Activated gamma-delta T cell treated with Interleukin-2 at 50 U/mL for 16 hours (primary cell): Measurements from ENCODE around the gene DNAJC13.
"Not testable (repeated sequence)": the region's sequence is repeated elsewhere in the genome, so short reads cannot be mapped to it uniquely, and the experiment has no call there.

Experiments used
- DNase-seq: peaks from one replicate; pipeline ENCODE4 v3.0.0-alpha.2; 2020

DNAJC13 gene

GRCh38 chr3:132545471-132545870, 128.2 kb downstream of the DNAJC13 start:
- DNase-seq, result no peak

GRCh38 chr3:132549169-132549568, 131.9 kb downstream of the DNAJC13 start:
- DNase-seq, result no peak

DNA sequence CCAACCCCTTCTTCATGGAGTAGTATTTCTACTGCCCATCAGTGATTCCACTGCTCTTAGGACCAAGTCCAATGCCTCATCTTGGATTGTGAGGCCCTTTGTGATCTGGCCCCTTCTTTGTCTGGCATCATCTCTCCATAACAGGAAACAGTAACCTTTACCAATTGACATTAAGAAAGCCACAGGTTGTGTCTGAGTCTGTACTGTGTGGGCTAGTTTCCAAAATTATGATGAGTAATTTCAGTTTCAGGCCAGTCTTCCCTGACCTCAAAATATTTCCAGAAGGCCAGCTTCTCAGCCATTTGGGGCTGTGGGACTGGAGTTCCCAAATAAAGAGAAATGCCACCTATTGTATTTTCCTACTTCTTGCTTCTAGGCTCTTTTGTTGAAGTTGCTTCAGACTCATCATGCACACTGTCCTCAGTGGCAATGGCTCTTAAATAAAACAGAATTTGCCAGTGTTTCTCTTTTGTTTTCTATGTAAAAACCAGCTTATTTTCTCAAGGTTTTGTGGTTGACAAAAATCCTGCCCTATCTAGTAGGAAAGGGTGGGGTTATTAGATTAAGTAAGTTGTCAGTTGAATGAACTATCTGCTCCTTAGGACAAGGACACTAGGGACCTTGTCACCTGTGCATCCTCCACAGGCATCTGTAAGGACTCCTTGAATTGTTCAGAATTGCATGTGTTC, 132.7 kb downstream of the DNAJC13 start:
- no peak for DNase-seq

GRCh38 chr3:132550579-132551305, 133.4 kb downstream of the DNAJC13 start:
- no peak for DNase-seq

GRCh38 chr3:132553826-132554225, 136.5 kb downstream of the DNAJC13 start:
- no peak for DNase-seq

- no peak for DNase-seq
Measured at GRCh38 chr3:132554437-132554836, 137.1 kb downstream of the DNAJC13 start.

DNA sequence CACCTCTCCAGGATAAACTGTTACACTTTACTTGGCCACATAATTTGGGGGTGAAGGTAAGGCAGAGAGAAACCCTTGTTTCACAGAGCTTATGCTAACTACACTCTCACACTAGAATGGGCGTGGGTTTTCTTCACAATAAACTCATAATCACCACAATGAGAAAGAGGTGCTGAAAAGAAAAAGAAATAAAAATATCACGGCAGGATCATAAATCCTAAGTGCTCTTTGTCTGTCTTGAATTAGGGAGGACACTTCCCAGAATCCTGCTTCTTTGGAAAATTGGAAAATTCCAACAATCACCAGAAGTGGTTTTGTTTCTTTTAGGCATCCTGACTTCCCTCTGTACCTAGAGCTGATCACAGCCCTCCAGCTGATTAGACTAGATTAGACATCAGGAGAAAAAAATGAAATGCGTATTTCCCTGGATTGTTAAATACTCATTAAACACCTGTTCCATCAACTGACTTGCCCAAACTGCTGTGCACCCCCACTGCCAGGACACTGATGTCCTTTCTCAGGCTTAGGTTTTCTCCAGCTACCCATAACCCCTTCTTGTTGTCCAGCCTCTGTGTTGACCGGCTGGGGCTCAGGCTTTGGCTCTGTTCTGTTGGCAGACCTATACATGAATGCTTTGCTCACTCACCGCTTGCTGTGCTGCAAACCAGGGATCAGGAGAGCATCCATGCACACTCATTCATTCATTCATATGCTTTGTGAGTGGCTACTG, 138.2 kb downstream of the DNAJC13 start:
- no peak for DNase-seq

- not testable (repeated sequence) for DNase-seq
Measured at GRCh38 chr3:132556036-132556386, 138.7 kb downstream of the DNAJC13 start.

GRCh38 chr3:132556508-132557159, 139.3 kb downstream of the DNAJC13 start:
- no peak for DNase-seq

- DNase-seq, result no peak
Measured at GRCh38 chr3:132561003-132561402, 143.7 kb downstream of the DNAJC13 start.

- no peak for DNase-seq
Measured at GRCh38 chr3:132563420-132564069, 146.2 kb downstream of the DNAJC13 start.

- DNase-seq, result no peak
Measured at GRCh38 chr3:132564070-132564465, 146.8 kb downstream of the DNAJC13 start.

DNA sequence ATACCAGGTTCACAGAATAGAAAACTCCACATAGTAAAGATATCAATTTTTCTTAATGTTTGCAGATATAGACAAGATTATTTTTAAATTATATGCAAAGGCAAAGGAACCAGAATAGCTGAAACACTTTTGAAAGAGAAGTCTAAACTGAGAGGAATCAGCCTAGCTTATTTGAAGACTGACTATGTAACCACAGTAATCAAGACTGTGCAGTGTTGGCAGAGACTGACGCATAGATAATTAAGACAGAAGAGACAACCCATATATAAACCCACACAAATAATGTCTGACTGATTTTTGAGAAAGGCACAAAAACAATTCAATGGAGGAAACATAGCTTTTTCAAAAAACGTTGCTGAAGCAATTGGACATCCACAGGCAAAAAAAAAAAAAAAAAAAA, 151.1 kb downstream of the DNAJC13 start:
- DNase-seq, result no peak

- DNase-seq, result no peak
Measured at GRCh38 chr3:132569153-132569552, 151.9 kb downstream of the DNAJC13 start.

DNA sequence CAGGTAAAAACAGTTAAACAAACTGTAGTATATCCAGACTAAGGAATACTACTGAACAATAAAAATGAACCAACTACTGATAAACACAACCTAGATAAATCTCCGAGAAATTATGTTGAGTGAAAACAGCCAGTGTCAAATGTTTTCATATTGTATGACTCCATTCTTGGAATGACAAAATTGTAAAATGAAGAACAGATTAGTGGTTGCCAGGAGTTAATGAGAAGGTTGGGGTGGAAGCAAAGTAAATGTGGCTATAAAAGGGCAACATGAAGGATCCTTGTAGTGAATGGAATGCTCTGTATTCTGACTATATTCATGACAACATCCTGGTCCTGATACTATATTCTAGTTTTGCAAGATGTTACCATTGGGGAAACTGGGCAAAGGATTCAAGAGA, 152.3 kb downstream of the DNAJC13 start:
- no peak for DNase-seq

- no peak for DNase-seq
Measured at GRCh38 chr3:132570016-132570415, 152.7 kb downstream of the DNAJC13 start.

- no peak for DNase-seq
Measured at GRCh38 chr3:132573797-132574211, 156.5 kb downstream of the DNAJC13 start.

DNA sequence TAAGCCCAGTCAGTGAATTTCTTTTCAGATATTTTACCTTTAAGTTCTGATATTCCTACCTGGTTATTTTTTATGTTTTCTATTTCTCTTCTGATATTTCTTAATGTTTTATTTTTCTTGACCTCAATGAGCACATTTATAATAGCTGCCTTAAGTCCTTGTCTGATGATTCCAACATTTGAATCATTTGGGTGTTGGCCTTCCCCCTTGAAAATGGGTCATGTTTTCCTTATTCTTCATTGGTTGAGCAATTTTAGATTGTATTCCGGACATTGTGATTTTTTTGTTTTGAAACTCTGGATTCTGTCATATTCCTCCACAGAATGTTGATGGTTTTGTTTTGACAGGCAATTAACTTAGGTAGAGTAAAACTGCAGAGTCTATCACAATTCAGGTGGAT, 170.1 kb downstream of the DNAJC13 start:
- DNase-seq, result no peak
